Medulla oblongata (tissue), 1 donor: ENCODE measurements around the gene PPM1K.
"Not testable (repeated sequence)": the region's sequence is repeated elsewhere in the genome, so short reads cannot be mapped to it uniquely, and the experiment has no call there.

Source experiments
- DNase-seq: peaks from one replicate; pipeline ENCODE4 v3.0.0-alpha.2; 2015; ENCODE audit errors: extremely low spot score

The PPM1K gene

DNA sequence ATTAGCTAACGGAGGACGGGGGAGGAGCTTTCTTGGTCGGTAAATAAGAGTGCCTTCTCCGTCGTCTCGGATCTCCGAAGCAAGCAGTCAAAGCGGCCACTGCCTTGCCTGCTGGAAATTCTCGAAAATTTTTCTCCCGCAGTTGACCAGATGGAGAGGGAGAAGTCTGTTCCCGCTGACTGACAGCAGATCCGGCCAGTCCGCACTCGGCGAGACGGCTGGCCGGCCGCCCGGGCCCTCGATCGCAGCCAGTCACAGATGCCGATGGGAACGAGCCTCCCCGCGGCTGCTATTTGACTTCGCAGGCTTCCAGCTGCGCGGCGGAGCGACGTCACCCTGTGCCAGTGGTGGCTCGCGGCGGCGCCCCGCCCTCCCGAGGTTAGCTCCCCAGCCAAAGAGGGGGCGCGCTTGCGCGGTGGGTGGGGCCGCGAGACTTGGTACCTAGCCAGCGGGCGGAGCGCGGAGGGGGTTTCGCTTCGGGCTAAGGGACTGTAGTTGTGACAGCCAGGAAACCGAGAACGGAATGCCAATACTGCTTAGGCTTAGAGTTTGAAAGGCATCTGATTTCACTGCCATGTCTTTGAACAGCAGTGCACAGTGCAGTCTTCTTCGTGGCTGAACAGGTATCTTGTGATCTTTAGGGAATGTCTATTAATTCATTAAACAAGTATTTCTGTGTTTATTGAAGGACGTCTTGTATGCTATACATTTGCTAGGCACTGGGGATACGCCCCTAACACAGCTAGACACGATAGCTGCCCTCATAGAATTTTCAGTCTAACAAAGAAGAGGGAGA lies at the start of gene PPM1K:
PPM1K (minus strand) TSS at position 123 of the 796 bp plus-strand sequence. CDS start 5,978 bp downstream, outside the sequence.
- peak; percentile 99 for DNase-seq

DNA sequence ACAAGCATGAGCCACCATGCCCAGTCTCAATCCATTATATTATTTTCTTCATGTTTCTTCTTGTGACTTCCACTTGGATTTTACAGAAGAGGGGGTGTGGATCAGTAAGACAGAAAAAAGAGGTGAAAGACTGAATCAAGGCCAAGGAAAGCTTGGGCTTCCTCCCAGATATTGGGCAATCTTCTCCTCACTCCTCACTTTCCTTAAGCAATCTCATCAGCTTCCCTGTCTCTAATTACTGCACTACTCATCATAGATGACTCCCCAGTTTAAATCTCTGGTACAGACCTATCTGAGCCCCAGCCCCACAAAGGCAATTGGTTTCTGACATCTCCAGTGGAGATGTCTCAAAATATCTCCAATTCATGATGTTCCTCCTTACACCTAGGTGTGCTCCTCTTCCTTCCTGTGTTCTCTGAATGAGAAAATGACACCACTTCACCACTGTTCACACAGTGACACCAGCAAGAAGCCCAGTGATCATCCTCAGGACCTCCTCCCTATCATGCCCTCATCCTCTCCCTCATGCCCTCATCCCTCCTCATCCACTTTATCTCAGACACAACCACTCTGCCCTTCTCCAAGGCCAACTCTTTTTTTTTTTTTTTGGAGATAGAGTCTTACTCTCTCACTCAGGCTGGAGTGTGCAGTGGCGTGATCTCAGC lies 49.5 kb upstream of the PPM1K start:
- no peak for DNase-seq

DNA sequence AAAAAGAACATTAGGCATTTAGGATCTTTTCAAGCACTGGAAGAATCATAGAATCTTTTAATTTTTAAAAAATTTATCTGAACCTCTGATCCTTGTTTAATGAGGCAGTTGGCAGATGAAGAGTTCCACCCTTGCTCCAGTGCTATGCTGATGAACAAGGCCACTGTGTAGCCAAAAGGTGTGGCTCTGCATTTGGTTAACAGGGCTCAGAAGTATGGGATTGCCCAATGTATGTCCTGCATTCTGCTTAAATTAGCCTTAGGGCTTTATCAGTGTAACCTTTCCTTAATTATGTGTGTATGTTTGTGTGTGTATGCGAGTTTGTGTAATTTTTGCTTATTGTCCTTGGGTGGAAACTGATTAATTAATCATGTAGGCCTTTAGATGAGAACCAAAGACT lies 43.3 kb upstream of the PPM1K start:
- no peak for DNase-seq

DNA sequence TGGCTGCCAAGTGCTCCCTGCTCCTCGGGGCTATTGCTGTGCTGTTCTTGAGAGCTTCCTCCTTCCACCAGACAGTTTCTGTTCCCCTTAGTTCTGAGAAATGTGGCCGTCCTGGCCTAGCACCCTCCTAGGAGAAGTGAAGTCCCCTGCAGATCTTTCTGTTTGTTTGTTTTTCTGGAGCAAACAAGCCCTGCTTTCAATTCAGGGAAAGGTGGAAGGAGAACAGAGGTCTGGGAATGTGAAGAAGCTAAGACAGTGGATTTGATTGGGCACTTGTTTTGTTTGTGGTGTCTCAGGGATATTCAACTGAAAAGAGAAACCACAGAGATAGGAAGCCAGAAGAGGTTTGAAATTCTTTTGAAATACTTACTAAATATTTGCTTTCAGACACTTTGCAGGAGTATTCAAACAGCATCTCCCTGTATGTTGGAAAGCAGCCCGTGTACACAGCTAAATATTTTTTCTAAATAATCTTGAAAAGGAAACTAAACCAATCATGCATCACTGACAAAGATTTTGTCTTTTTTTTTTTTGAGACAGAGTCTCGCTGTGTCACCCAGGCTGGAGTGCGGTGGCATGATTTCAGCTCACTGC lies 36.5 kb upstream of the PPM1K start:
- DNase-seq, result peak; percentile 76

DNA sequence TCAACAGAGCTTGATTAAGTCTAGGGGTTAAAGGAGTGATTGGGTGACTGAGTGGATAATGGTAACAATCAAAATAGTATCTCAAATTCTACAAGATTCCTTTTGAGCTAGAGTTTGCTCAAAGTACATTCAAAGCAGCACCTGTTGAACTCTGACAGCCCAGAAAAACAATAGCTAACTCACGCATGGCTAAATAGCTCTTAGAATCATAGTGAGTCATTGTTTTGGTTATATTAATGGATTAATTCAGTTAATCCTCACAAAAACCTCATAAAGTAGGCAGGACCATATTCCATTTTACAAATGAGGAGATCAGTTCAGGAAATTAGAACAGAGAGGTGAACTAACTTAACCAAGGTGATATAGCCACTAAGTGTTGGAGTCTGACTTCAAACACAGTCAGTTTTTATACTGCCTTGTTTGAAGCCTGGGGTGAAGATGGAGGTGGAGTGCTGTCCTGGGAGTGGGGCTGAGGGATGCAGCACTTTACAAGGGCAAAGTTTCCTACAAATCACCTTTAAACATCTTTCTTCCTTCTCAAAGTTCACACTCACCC lies 35.9 kb upstream of the PPM1K start:
- DNase-seq, result no peak

DNA sequence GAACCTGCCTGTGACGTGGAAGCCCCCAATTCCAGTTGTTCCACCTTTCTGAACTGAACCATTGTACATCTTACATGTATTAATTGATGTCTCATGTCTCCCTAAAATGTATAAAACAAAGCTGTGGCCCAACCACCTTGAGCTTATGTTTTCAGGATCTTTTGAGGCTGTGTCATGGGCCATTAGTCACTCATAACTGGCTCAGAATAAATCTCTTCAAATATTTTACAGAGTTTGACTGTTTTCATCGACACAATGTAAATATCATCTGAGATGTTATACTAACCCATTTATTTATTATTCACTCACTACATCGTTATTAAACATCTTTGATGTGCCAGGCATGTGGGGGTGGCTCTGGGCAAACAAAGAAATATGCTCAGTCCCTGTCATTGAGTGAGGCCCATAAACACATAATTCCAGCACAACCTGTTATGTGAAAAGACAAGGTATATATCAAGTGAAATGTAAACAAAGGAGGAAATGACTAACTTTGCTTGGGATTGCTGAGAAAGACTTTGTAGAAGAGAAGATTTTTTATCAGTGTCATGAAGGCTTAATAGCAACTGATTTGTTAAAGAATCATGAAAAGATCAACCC lies 34.5 kb upstream of the PPM1K start:
- DNase-seq, result no peak

DNA sequence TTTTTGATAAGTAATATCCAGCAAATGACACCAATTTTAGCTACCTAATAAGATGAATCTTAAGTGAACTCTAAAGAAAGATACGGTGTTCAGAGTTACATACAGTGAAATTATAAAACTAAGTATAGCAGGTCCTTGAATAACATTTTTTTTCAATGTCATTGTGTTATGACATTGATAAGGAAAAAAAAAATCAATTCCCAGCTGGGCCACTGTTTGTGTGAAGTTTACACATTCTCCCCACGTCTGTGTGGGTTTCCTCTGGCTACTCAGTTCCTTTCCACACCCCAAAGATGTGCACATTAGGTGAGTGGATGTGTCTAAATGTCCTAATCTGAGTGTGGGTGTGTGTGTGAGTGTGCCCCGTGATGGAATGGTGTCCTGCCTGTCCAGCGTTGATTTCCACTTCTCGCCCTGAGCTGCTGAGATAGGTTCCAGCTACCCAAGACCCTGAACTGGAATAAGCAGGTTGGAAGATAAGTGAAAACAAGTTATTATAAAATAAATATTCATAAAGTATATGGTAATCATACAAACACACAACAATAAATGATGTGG lies 31.2 kb upstream of the PPM1K start:
- DNase-seq, result no peak

DNA sequence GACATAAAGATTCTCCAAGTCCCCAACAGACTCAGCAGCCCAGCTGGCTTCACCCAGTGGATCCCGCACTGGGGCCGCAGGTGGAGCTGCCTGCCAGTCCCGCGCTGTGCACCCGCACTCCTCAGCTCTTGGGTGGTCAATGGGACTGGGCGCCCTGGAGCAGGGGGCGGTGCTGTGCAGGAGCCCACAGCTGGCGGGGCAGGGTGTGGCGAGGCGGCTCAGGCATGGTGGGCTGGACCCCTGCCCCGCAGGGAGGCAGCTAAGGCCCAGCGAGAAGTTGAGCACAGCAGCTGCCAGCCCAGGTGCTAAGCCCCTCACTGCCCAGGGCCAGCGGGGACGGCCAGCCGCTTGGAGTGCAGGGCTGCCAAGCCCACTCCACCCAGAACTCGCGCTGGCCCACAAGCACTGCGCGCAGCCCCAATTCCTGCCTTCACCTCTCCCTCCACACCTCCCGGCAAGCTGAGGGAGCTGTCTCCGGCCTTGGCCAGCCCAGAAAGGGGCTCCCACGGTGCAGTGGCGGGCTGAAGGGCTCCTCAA lies 28.8 kb upstream of the PPM1K start:
- not testable (repeated sequence) for DNase-seq

DNA sequence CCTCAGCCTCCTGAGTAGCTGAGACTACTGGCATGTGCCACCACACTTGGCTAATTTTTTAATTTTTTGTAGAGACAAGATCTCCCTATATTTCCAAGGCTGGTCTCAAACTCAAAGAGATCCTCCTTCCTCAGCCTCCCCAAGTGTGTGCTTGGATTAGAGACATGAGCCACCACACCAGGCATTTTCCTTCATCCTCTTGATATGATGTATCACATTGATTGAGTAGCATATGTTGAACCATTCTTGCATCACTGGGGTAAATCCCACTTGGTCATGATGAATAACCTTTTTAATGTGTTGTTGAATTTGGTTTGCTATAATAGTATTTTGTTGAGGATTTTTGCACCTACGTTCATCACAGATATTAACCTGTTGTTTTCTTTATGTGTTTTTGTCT lies 24.2 kb upstream of the PPM1K start:
- no peak for DNase-seq

DNA sequence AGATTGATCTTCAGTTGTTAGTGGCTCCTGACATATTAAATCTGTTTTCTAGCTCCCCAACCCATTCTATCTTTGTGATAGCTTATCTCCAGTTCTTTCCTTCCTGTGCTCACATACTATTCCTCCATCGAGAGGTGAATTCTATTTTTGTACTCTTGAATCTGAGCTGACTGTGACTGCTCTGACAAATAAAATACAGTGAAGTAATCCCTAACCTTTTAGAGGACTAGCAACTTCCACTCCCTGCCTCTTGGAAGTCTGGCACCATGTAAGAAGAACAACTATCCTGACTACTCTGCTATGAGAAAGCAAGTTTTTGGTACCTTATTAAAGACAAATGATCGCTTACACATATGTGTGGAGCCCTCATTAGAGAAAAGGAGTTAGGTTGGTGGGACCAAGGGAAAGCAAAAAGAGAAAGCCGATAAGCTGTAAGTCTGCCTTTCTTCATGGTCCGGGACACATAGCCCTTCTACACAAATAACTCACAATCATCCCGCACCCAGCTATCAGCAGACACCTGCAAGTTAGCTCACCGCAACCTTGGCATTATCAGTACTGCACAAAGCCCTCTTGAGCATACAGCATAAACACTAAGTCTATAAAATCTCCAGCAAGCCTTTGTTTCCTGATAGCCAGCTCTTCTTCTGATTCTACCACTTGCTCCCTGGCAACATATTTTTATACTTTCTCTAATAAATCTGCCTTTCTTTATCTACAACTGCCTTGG lies 13.5 kb upstream of the PPM1K start:
- no peak for DNase-seq

DNA sequence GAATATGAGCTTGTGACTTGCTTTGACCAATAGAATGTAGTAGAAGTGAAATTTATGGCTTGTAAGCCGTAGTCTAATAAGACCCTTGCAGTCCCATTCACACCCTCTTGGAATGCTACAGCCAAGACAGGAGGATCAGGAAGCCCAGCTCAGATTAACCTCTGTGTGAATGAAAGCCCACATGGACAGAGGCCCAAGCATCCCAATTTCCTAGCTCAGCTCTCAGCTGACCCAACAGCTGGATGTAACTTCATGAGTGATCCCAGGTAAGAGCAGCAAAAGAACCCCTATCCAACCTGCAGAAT lies 12.8 kb upstream of the PPM1K start:
- no peak for DNase-seq

DNA sequence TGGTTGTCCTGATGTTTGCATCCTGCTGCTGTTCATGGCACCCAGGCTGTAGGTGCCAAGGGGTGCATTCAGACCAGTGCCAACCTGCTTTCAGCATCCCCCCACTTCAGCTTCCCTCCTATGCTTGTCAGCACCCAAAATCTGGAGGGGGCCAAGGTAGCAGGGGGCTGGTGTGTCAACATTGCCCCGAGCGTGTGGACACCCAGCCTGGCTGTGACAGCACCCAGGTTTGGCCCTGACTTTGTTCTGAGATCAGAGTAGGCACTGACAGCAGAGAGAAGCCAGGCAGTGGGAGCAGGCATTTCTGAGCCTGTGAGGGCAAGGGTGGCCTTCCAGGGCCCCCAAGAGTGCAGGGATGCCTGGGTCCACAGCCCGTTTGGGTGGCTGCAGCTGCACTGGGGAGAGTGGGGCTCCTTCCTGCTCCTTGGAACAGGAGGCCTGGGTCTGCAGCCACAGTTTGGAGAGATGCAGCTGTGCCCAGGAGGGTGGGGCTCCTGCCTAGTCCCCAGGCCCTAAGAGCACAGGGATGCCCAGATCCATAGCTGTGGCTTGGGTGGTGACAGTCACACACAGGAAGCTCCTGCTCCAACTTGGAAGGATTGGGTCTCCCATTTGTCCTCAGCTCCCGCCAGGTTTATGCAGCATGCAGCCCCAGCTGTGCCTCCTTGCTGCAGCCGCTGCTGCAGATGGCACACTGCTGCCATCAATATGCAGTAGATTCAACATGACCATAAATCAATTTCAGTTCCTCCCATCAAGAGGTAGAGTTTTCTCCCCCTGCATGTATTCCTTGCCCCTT lies 12.3 kb upstream of the PPM1K start:
- DNase-seq, result no peak

DNA sequence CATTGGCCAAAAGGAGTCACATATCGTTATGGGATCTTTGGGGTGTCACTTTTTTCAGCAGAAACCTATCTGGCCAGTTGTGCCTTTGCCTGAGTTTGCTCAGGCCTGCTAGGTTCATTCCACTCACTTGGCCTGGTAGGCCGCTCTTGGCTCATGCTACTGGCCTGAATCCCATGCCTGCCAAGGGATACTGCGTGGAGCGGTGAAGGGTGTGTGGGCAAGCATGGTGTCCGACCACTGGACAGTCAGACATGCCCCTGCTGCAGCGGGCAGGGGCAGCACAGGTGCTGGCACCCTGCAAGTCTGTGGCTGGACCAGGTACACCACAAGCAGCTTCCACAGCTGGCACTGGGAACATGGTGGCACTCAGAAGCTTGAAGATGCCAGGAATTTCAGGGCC lies 11.3 kb upstream of the PPM1K start:
- no peak for DNase-seq

DNA sequence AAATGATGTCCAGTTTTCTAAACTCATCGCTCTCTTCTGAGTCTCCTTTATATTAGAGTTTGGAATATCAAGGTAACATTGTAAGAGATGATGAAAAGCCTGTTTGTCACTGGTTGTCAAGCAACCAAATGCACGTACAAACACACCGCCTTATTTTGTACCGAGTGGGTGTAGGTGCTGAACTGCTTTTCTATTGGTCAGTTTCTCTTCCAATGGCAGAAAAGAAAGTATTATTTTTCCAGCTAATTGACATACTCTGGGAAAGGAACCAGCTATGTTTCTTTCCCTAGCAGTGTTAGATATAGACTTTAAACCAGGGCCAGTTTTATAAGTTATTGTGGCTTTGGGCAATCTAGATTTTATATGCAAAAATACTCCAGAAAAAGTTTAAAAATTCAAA lies 6.6 kb upstream of the PPM1K start:
- peak; percentile 82 for DNase-seq

DNA sequence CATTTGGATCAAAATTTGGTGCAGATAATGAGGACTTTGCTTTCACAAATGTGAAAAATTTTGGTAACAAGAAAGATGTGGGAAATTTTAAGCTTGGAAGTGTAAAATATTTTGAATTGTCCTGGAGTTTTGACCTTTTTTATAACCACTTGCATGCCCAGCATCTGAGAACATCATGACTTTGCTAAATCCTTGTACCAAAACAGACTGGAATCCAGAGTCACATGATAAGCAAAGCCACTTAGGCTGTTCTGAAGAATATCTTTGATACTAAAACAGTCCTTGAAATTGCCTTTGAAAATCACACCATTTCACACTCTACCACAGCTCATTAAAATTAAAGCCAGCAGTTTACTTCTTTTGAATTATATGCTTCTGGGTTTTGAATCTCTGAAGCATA lies 2.5 kb upstream of the PPM1K start:
- DNase-seq, result peak; percentile 41

DNA sequence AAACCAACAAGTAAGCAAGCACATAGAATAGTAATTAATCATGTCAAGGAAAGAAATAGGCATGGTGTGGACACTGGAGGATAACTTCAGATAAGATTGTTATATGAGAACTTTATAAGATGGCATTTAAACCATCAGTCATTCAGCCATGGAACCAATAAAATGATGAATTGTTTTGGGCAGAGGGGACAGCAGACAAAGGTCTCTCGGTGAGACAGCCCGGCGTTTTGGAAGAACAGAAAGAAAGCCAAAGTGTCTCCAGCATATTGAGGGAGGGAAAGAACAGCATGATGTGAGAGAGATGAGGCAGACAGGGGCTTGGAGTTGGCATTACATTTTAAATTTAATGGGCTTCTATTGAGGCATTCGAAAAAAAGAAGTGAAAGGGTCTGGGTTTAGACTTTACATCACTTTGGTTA lies 883 bp upstream of the PPM1K start:
- DNase-seq, result no peak

DNA sequence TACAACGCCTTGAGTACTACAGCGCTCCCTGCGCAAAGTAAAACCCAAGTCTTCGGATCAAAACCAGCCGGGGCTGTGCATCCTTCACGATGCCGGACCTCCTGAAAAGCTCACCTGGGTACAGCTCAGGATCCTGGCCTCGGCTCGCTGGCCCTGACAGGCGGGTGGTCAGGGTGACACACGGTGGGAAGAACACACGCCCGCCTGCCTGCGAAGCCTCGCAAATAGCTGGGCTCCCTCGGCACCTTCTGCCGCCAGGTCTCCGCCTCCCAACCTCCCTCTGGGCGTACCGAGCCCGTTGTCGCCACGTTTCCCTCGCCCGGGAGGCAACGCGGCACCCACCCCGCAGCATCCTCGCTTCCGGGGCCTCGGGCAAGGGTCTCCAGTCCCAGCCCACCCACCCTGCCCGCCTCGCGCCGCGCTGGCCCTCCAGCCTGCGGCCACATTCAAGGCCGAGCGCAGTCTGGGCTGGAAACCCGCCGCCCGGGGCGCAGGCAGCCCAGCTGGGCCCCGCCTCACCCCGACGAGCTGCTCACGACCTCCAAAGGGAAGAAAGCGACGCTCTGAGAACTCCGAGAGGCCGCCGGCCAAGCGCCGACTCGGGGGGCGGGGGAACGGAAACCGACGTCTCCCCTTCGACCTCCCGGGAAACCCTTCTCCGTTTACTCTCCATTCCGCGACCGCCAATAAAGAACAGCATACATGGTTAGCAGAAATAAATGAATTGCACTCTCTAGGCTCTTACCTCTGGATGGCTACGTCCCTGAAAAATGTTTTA lies 511 bp downstream of the PPM1K start:
- DNase-seq, result no peak

DNA sequence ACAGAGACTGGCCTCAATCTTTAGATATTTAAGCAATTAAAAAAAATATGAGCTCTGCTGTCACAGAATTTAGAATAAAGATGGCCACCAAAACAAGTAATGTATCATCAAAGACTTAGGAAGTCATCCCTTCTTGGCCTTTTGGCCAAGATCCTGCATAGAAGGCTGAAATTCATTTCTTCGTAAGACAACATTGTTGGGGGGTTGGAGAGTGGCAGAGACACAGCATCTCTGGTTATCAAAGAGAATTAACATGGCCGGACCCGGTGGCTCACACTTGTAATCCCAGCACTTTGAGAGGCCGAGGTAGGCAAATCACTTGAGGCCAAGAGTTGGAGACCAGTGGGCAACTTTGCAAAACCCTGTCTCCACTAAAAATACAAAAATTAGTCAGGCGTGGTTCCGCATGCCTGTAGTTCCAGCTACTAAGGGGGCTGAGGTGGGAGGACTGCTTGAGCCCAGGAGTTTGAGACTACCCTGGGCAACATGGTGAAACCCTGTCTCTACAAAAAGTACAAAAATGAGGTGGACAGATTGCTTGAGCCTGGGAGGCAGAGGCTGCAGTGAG lies 4.0 kb downstream of the PPM1K start:
- DNase-seq, result no peak

DNA sequence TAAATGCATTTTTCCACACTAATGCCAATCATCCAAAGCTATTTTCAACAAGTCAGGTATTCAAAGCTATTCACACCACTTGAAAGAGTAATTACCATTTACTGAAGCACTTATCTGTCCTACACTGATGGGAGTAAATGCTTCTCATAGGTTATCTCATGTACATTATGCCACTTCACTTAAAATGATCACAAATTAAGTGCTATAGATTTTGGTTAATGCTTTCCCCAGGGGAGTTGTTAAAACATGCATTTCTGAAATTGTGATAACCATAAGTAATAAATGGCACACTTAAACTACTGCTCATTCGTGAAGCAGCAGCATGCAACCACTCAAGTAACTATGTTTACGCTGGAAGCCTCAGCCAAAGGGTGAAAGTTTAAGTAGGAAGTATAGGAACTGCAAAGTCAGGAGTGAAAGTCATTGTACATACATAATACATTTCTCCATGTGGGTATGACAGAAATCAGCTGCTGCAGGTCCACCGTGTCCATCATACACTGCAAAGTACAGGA lies 6.6 kb downstream of the PPM1K start:
- DNase-seq, result no peak
